Hematopoietic multipotent progenitor cell (in vitro differentiated cells): ENCODE results near the gene AGTPBP1. TPM values are rescaled to one million over a fixed set of nuclear protein-coding genes. Genes with fewer than 3 reads are reported as not detected.
"Not testable (repeated sequence)": the region's sequence is repeated elsewhere in the genome, so short reads cannot be mapped to it uniquely, and the experiment has no call there.

ENCODE experiments used
- DNase-seq, 3 donors: peaks; one replicate each; pipeline ENCODE4 v3.0.0-alpha.2; 2011 to 2015; ENCODE audit warnings: low read depth in 2 of 3, low spot score in 2 of 3
- total RNA-seq: library from RNA; depleted of rRNA; stranded (reverse); fragments of >200 nt; gene quantifications from one replicate; pipeline ENCODE4 v1.2.3, GENCODE V29; 2012

AGTPBP1 gene
- total RNA-seq, result 11.3 TPM

GRCh38 chr9:85741875-85742596, at the start of gene AGTPBP1:
TSS of gene AGTPBP1 (minus strand) at chr9:85741954. CDS start at chr9:85712533, 29,421 bp downstream.
- peak; percentile 95 to 97 (median 96) for DNase-seq

GRCh38 chr9:85786116-85786515, 44.4 kb upstream of the AGTPBP1 start:
- not testable (repeated sequence) for DNase-seq

GRCh38 chr9:85773844-85774243, 32.1 kb upstream of the AGTPBP1 start:
- not testable (repeated sequence) for DNase-seq

GRCh38 chr9:85761802-85762201, 20.0 kb upstream of the AGTPBP1 start:
- DNase-seq, result not testable (repeated sequence)

GRCh38 chr9:85757716-85758115, 16.0 kb upstream of the AGTPBP1 start:
- DNase-seq, result not testable (repeated sequence)

- DNase-seq, result not testable (repeated sequence)
These were observed 14.5 kb upstream of the AGTPBP1 start for GRCh38 chr9:85756216-85756615.

GRCh38 chr9:85746309-85746708, 4.6 kb upstream of the AGTPBP1 start:
- DNase-seq, result no peak

- DNase-seq, result no peak
These were observed 3.4 kb upstream of the AGTPBP1 start for GRCh38 chr9:85745203-85745602.

- DNase-seq, result no peak
These were observed 2.7 kb upstream of the AGTPBP1 start for GRCh38 chr9:85744480-85744879.

GRCh38 chr9:85743275-85744128, 1.7 kb upstream of the AGTPBP1 start:
- DNase-seq, result peak in 1 of 3 donors; percentile 10

- no peak for DNase-seq
These were observed 813 bp upstream of the AGTPBP1 start for GRCh38 chr9:85742597-85742936.

GRCh38 chr9:85741095-85741874, 469 bp downstream of the AGTPBP1 start:
- DNase-seq, result peak; percentile 55 to 69 (median 66)

GRCh38 chr9:85740787-85741094, 1.0 kb downstream of the AGTPBP1 start:
- DNase-seq, result no peak

- no peak for DNase-seq
These were observed 3.2 kb downstream of the AGTPBP1 start for GRCh38 chr9:85738509-85738908.

- DNase-seq, result no peak
These were observed 4.1 kb downstream of the AGTPBP1 start for GRCh38 chr9:85737671-85738070.

- no peak for DNase-seq
These were observed 10.7 kb downstream of the AGTPBP1 start for GRCh38 chr9:85730916-85731630.

- peak in 1 of 3 donors; percentile 30 for DNase-seq
These were observed 11.9 kb downstream of the AGTPBP1 start for GRCh38 chr9:85729882-85730281.

- no peak for DNase-seq
These were observed 14.3 kb downstream of the AGTPBP1 start for GRCh38 chr9:85727500-85727899.

GRCh38 chr9:85726737-85727136, 15.0 kb downstream of the AGTPBP1 start:
- DNase-seq, result no peak

GRCh38 chr9:85723215-85723614, 18.5 kb downstream of the AGTPBP1 start:
- no peak for DNase-seq

- DNase-seq, result not testable (repeated sequence)
These were observed 22.3 kb downstream of the AGTPBP1 start for GRCh38 chr9:85719411-85719810.
